ENCODE results near the gene CCDC92. TPM values are rescaled to one million over a fixed set of nuclear protein-coding genes. Genes with fewer than 3 reads are reported as not detected.

Gene CCDC92
- total RNA-seq, 2 experiments from 2014 or later, result 11.5 to 12.7 TPM

GRCh38 chr12:123896767-123897166 is 75.9 kb downstream of the CCDC92 start:
- CTCF ChIA-PET, result no interaction called here
- H3K27me3 Mint-ChIP-seq, result no peaks in the 10 kb centered on the region

GRCh38 chr12:123895451-123895850 is 77.2 kb downstream of the CCDC92 start:
- TF ChIP-seq, protein P1, sequence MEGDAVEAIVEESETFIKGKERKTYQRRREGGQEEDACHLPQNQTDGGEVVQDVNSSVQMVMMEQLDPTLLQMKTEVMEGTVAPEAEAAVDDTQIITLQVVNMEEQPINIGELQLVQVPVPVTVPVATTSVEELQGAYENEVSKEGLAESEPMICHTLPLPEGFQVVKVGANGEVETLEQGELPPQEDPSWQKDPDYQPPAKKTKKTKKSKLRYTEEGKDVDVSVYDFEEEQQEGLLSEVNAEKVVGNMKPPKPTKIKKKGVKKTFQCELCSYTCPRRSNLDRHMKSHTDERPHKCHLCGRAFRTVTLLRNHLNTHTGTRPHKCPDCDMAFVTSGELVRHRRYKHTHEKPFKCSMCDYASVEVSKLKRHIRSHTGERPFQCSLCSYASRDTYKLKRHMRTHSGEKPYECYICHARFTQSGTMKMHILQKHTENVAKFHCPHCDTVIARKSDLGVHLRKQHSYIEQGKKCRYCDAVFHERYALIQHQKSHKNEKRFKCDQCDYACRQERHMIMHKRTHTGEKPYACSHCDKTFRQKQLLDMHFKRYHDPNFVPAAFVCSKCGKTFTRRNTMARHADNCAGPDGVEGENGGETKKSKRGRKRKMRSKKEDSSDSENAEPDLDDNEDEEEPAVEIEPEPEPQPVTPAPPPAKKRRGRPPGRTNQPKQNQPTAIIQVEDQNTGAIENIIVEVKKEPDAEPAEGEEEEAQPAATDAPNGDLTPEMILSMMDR (IDR thresholded peaks at IDR 0.05), result no peak
- H3K4me1 Mint-ChIP-seq (ENCODE audit: low read depth), result no peaks in the 10 kb centered on the region
- POLR2A ChIA-PET, result no interaction called here

More at GRCh38 chr12:123896767-123897166, 75.9 kb downstream of the CCDC92 start:
- H3K9me3 Mint-ChIP-seq, result no peaks in the 10 kb centered on the region
- Histone ChIP-seq H3K36me3 (ENCODE audit: insufficient read depth, low read length) (no peaks in the 10 kb centered on the region), H3K4me3 (ENCODE audit: low read length) (no peak overlapping the region), H3K4me1 (ENCODE audit: insufficient read depth, low read length) (peaks cover 4% of the 10 kb centered on the region), H3K27me3 (ENCODE audit: control insufficient read depth in 1 of 2, insufficient read depth in 2 of 2, low read length in 2 of 2) (no peaks in the 10 kb centered on the region), H3K9me3 (ENCODE audit: control insufficient read depth in 1 of 2, insufficient read depth in 1 of 2, low read length in 2 of 2) (no peaks in the 10 kb centered on the region), H3K27ac (ENCODE audit: low read depth in 1 of 2, low read length in 2 of 2) (no peak overlapping the region)
- H3K4me1 Mint-ChIP-seq (ENCODE audit: low read depth), result peaks cover 4% of the 10 kb centered on the region
- DNase-seq (no peak), ATAC-seq (ENCODE audit: poor library complexity) (no peak)
- no peak overlapping the region for H3K4me3 Mint-ChIP-seq
- intact Hi-C loops (cut with DNase I, micrococcal nuclease), result no loop called here
- no peaks in the 10 kb centered on the region for H3K36me3 Mint-ChIP-seq (ENCODE audit: low read depth)
- no peak overlapping the region for H3K27ac Mint-ChIP-seq
- TF ChIP-seq, protein P1 (IDR thresholded peaks at IDR 0.05), result no peak
- POLR2A ChIA-PET, result no interaction called here

GRCh38 chr12:123894823-123895345 is 77.7 kb downstream of the CCDC92 start:
- H3K27me3 ChIP-seq (ENCODE audit: control insufficient read depth in 1 of 2, insufficient read depth in 2 of 2, low read length in 2 of 2), result no peaks in the 10 kb centered on the region

More at GRCh38 chr12:123895451-123895850, 77.2 kb downstream of the CCDC92 start:
- H3K36me3 Mint-ChIP-seq (ENCODE audit: low read depth), result no peaks in the 10 kb centered on the region
- Histone ChIP-seq H3K27ac (ENCODE audit: low read depth in 1 of 2, low read length in 2 of 2) (no peak overlapping the region), H3K9me3 (ENCODE audit: control insufficient read depth in 1 of 2, insufficient read depth in 1 of 2, low read length in 2 of 2) (no peaks in the 10 kb centered on the region), H3K4me3 (ENCODE audit: low read length) (no peak overlapping the region), H3K36me3 (ENCODE audit: insufficient read depth, low read length) (no peaks in the 10 kb centered on the region), H3K27me3 (ENCODE audit: control insufficient read depth in 1 of 2, insufficient read depth in 2 of 2, low read length in 2 of 2) (no peaks in the 10 kb centered on the region), H3K4me1 (ENCODE audit: insufficient read depth, low read length) (no peaks in the 10 kb centered on the region)
- no peak overlapping the region for H3K27ac Mint-ChIP-seq
- DNase-seq, result no peak
- CTCF ChIA-PET, result no interaction called here
- H3K9me3 Mint-ChIP-seq, result no peaks in the 10 kb centered on the region
- H3K4me3 Mint-ChIP-seq, result no peak overlapping the region
- intact Hi-C loops (cut with DNase I, micrococcal nuclease), result no loop called here
- no peaks in the 10 kb centered on the region for H3K27me3 Mint-ChIP-seq
- no peak for ATAC-seq (ENCODE audit: poor library complexity)

More at GRCh38 chr12:123894823-123895345, 77.7 kb downstream of the CCDC92 start:
- Histone ChIP-seq H3K36me3 (ENCODE audit: insufficient read depth, low read length) (no peaks in the 10 kb centered on the region), H3K4me3 (ENCODE audit: low read length) (no peak overlapping the region), H3K9me3 (ENCODE audit: control insufficient read depth in 1 of 2, insufficient read depth in 1 of 2, low read length in 2 of 2) (no peaks in the 10 kb centered on the region), H3K27ac (ENCODE audit: low read depth in 1 of 2, low read length in 2 of 2) (no peak overlapping the region), H3K4me1 (ENCODE audit: insufficient read depth, low read length) (no peaks in the 10 kb centered on the region)
- TF ChIP-seq, protein P1 (IDR thresholded peaks at IDR 0.05), result no peak
- DNase-seq (no peak), ATAC-seq (ENCODE audit: poor library complexity) (no peak)
- ChIA-PET POLR2A (no interaction called here), CTCF (no interaction called here)
- Mint-ChIP-seq H3K4me1 (ENCODE audit: low read depth) (no peaks in the 10 kb centered on the region), H3K27me3 (no peaks in the 10 kb centered on the region), H3K36me3 (ENCODE audit: low read depth) (no peaks in the 10 kb centered on the region), H3K27ac (no peak overlapping the region), H3K9me3 (no peaks in the 10 kb centered on the region), H3K4me3 (no peak overlapping the region)
- intact Hi-C loops (cut with DNase I, micrococcal nuclease), result no loop called here
